HS-5 (cell line): ENCODE results near the gene LRRK1.

Experiments
- DNase-seq: peaks from one replicate; pipeline ENCODE4 v3.0.0-alpha.2; 2012; ENCODE audit warnings: low read depth

LRRK1 gene

DNA sequence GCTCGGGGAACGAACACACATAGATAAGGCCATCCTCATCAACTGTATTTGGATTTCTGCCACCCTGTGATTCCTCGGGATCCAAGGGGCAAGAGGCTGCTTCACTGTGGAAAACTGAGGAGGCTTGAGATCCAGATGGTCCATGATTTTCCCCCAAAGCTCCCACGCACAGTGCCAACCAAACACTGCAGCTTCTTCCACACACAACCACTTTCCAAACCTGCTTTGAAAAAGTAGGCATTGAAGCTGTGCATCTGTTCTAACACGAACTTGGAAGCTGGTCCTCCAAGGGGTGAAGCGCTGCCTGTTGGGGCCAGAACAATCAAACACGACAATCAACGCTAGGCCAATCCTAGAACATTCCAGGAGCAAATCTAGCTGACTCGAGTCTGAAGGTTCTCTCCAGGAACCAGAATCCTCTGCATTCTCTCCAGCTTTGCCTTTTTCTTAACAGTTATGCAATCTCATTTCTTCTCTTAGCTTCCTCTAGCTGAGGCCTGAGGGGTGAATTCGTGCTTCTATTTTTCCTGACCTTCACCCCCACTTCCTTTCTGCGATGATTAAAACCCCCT is 104.4 kb downstream of the LRRK1 start:
- DNase-seq: no peak

DNA sequence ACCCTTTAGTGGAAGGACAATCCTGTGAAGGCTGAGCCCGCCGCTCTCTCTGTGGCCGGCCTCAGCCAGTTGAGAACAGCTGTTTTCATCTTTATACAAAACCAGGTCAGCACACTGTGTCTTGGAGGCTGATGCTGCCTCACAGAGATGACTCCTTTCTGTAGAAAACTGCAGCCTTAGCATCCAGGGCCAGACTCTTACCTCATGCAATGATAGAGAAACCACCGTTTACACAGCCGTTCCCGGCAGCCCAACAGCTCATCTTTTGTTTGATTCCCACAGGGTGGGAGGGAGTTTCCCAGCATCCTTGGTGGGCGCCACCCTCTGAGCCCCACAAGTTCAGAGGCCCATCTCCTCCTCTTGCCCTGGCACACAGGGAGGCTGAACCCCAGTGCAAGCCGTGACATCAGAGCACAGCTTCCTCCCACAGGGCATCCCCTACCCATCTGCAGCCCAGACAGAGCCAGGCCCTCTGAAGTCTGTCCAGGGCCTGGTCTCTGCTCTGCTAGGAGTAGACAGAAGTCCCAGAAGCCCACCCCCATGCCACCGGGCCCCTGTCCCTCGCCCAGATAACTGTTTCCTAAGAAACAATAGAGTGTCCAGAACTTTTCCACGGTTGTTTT is 105.0 kb downstream of the LRRK1 start:
- DNase-seq: no peak

- no peak for DNase-seq
These were observed 105.7 kb downstream of the LRRK1 start for GRCh38 chr15:101024706-101025500.

GRCh38 chr15:101025501-101025885 is 106.3 kb downstream of the LRRK1 start:
- no peak for DNase-seq

DNA sequence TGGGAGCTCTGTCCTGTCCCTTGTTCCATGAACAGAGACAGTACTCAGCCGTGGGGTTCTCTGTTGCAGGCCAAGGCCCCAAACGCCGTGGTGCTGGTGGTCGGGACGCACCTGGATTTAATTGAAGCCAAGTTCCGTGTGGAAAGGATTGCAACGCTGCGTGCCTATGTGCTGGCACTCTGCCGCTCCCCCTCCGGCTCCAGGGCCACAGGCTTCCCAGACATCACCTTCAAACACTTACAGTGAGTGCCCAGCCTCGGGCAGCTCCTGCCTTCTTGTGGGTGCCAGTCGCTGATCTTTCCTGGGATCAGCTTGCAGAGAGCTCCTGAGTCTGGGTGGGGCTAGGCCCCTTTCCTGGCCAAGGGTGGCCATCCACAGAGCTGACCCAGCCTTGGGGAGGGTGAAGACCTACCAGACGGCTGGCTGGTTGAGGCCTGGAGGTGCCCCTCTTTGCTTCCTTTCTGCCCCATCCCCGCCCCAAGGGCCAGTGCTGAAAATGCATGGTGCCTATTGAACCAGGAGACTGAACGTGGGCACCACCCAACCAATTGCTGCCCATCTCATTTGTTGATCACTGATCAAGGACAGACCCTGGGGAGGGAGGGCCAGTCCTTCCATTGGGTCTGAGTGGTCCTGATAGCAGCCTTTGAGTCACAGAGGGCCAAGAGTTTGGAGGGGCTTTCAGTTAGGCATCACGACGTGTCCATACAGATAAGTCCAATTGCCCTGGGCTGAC is 106.9 kb downstream of the LRRK1 start:
- no peak for DNase-seq

DNA sequence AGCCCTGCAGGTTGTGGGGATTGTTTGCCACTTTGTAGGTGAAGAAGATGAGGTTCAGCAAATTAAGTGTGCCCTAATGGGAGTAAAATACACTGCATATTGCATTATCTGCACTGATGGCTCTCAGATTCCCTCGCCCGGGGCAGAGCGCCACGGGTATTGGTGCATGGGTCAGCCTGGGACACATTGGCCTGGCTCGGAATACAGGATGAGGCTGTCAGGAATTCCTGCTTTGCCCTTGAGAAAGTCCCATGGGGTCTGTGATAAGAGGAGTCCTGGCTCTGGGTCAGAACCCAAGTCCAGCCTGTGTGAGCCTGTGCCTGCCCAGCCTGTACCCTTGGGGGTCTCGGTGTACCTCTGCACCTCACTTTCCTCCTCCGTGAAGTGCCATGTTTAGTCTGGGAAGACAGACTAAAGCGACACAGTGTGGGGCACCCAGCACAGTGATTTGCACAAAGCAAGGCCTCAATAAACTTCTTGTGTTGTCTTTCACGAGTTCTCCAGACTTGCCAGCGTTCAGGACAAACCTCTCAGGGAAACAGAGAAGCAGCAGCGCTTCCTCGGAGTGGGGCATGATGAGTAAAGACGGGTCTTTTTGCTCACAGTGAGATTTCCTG is 107.6 kb downstream of the LRRK1 start:
- DNase-seq: no peak

DNA sequence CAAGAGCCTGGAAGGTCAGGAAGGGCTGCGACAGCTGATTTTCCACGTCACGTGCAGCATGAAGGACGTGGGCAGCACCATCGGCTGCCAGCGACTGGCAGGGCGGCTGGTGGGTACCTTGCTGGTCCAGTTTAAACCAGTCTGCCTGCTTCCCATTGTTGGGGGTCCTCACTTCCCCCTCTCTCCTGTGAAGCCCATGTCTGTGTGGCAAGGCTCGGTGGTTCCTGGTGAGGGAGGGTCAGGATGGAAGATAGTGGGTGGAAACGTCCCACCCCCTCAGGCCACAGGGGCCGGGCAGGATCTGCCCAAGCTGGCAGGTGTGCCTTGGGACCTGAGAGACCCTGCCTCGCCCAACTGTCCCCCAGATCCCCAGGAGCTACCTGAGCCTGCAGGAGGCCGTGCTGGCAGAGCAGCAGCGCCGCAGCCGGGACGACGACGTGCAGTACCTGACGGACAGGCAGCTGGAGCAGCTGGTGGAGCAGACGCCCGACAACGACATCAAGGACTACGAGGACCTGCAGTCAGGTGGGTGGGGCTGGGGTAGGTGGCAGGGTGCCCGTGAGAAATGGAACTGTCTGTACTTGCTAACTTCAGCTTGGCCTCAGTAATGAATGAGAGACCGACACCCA is 108.2 kb downstream of the LRRK1 start:
- DNase-seq: no peak

DNA sequence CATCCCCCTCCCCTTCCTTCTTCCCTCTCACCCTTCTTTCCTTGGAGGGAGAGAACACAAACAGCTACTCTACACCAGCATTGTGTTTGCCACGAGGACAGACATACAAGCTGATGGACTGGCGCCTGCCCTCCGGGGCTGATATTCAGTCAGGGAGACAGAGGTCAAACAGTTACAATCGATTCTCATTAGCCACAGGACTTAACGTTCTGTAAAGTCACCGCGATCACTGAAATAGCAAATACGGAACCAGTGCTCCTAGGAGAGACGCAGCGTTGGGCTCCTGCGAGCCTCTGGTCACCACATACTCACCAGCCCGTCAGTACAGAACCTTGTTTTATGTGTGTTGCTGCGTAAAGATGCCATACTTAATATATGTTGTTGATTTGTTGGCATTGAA is 108.8 kb downstream of the LRRK1 start:
- no peak for DNase-seq

DNA sequence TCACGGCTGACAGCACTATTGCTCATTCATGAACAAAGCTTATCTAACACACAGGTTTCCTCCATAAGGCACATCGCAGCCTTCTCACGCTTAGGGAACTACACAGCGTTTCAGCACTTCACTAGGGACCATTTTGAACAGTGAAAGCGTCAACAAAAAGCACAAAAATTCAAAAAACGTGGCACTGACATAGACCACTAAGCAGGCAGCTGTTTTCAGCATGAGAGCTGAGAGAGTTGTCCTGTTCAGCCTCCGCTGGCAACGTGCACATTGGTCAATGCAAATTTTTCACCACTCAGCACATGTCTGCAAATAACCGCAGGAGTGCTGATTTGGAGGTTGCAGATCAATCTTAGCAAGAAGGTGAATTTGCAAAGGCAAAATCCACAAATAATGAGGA is 109.2 kb downstream of the LRRK1 start:
- no peak for DNase-seq

GRCh38 chr15:101028772-101029438 is 109.7 kb downstream of the LRRK1 start:
- no peak for DNase-seq

- DNase-seq: no peak
These were observed 111.0 kb downstream of the LRRK1 start for GRCh38 chr15:101029971-101030661.

GRCh38 chr15:101031213-101031612 is 112.1 kb downstream of the LRRK1 start:
- DNase-seq: no peak

- no peak for DNase-seq
These were observed 114.6 kb downstream of the LRRK1 start for GRCh38 chr15:101033801-101034200.

DNA sequence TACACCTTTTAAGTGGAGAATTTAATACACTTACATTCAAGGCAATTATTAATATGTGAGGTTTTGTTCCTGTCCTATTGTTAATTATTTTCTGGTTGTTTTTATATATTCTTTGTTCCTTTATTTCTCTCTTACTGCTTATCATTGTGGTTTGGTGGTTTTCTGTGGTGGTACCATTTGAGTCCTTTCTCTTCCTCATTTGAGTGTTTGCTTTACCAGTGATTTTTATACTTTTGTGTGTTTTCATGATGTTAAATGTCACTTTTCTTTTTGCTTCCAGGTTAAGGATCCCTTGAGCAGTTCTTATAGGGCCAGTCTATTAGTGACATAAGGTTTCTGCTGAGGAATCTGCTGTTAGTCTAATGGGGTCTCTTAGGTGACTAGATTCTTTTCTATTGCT is 116.5 kb downstream of the LRRK1 start:
- no peak for DNase-seq

- no peak for DNase-seq
These were observed 117.0 kb downstream of the LRRK1 start for GRCh38 chr15:101036189-101036588.

GRCh38 chr15:101037090-101037830 is 118.1 kb downstream of the LRRK1 start:
- DNase-seq: no peak

GRCh38 chr15:101038327-101039003 is 119.3 kb downstream of the LRRK1 start:
- no peak for DNase-seq

DNA sequence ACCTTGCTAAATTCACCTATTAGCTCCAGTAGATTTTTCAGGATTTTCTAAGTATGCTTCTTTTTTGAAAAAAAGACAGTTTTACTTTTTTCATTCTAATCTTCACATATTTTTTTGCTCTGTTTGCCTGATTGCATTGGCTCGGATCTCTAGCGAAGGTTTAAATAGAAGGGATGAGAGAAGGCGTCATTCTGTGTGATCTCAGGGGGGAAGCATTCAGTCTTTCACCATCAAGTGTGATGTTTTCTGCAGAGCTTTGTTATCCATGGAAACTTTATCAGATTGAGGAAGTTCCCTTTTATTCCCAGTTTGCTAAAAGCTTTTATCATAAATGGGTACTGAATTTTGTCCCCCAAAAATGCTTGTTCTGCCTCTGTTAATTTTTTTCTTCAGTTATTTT is 120.3 kb downstream of the LRRK1 start:
- no peak for DNase-seq

DNA sequence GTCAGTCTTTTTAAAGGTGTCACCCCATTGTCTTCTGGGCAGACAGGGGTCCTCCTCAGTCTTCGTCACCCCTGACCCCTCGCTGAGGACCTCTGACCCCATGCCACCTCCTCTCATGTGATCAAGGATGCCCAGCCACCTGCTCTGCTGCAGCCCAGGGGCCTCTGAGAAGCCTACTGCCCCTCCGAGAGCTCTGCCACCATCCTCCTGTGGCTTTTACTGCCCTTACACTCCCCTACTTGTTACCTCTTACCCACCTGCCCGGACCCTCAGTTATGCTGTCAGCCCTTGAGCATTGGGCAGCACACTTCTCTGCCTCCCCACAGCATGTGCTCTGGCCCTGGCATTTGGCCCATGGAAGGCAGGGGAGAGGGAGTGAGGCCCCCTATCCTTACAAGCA is 123.2 kb downstream of the LRRK1 start:
- DNase-seq: no peak
